NB4 (cell line): ENCODE measurements around the gene TLX2.

Experiments
- DNase-seq: peaks from one replicate; pipeline ENCODE4 v3.0.0; 2010; ENCODE audit warnings: low read depth
- H3K4me3 ChIP-seq: one replicate; pipeline ENCODE4 v1.5.1; 2011; ENCODE audit warnings: mild to moderate bottlenecking, low read depth, low read length, moderate library complexity
- CTCF ChIP-seq: IDR thresholded peaks from one replicate; pipeline ENCODE4 v1.5.1; 2012; ENCODE audit warnings: low read depth, low read length
- MAX ChIP-seq: IDR thresholded peaks from 2 replicates; pipeline ENCODE4 v1.6.1; 2011; ENCODE audit warnings: low read depth, low read length
- MYC ChIP-seq: IDR thresholded peaks from 2 replicates; pipeline ENCODE4 v1.6.1; 2011; ENCODE audit warnings: low read depth, low read length
- POLR2A ChIP-seq: IDR thresholded peaks from 2 replicates; pipeline ENCODE4 v1.6.1; 2011; ENCODE audit warnings: mild to moderate bottlenecking; ENCODE audit not compliant: insufficient read length; ENCODE audit errors: extremely low read depth

Gene TLX2

GRCh38 chr2:74503506-74504475 is 10.5 kb upstream of the TLX2 start:
- DNase-seq, result no peak
- no peak overlapping the region for H3K4me3 ChIP-seq
- TF ChIP-seq MAX (no peak), CTCF (no peak), MYC (no peak), POLR2A (no peak)

- no peak overlapping the region for H3K4me3 ChIP-seq
- DNase-seq, result no peak
- TF ChIP-seq POLR2A, result no peak
- TF ChIP-seq MYC, result no peak
- TF ChIP-seq MAX, result no peak
- no peak for TF ChIP-seq CTCF
Observed at GRCh38 chr2:74504591-74504990, 9.7 kb upstream of the TLX2 start.

- H3K4me3 ChIP-seq, result peak overlapping the region; percentile 39
- TF ChIP-seq MAX, result no peak
- TF ChIP-seq POLR2A, result no peak
- no peak for TF ChIP-seq CTCF
- no peak for TF ChIP-seq MYC
- no peak for DNase-seq
Observed at GRCh38 chr2:74505448-74506246, 8.6 kb upstream of the TLX2 start.

- DNase-seq, result peak; percentile 98
- TF ChIP-seq MAX (peak; percentile 93), POLR2A (peak; percentile 54), CTCF (peak; percentile 70), MYC (peak; percentile 92)
- peak within 1 kb of the TSS; percentile 70 for H3K4me3 ChIP-seq
Observed at GRCh38 chr2:74507145-74507925, 6.9 kb upstream of the TLX2 start, which contains the start of gene PCGF1. PCGF1 (minus strand) TSS chr2:74507695; CDS start chr2:74507668, 27 bp downstream.

- TF ChIP-seq POLR2A (no peak), MAX (no peak), CTCF (no peak), MYC (no peak)
- H3K4me3 ChIP-seq, result peak overlapping the region; percentile 70
- DNase-seq, result peak; percentile 34
Observed at GRCh38 chr2:74507926-74508520, 6.2 kb upstream of the TLX2 start.
